Ovary (tissue), 3 donors: Measurements from ENCODE around the gene DSPP.

Experiments
- CTCF ChIP-seq, 3 donors: fragments of 450-650 bp in 2 of 3; fragments of 200-600 bp in 1 of 3; IDR thresholded peaks; one replicate each; pipeline versions ENCODE4 v1.5.1 to v1.8.0; 2016 to 2022; ENCODE audit warnings: antibody characterized with exemption in 3 of 3, mild to moderate bottlenecking in 1 of 3
- EP300 ChIP-seq: sonication (generic); formaldehyde crosslinking; IDR thresholded peaks from one replicate; pipeline ENCODE4 v1.6.1; 2017; ENCODE audit warnings: antibody characterized with exemption
- POLR2A ChIP-seq: fragments of 450-650 bp; IDR thresholded peaks from one replicate; pipeline ENCODE4 v1.6.1; 2017; ENCODE audit warnings: antibody characterized with exemption, mild to moderate bottlenecking, moderate library complexity
- donor health status: DM: no; HTN: no; CAD: no.

GRCh38 chr4:87616268-87616667, 7.9 kb downstream of the DSPP start:
- TF ChIP-seq POLR2A: no peak
- no peak for TF ChIP-seq CTCF (IDR thresholded peaks at IDR 0.05)
- TF ChIP-seq EP300: no peak
